Measurements from ENCODE around the gene UGP2. TPM values are rescaled to one million over a fixed set of nuclear protein-coding genes. Genes with fewer than 3 reads are reported as not detected.
"Not testable (repeated sequence)": the region's sequence is repeated elsewhere in the genome, so short reads cannot be mapped to it uniquely, and the experiment has no call there.

UGP2 gene
- total RNA-seq, 2 donors from 2014 or later = 204 to 209 TPM

DNA sequence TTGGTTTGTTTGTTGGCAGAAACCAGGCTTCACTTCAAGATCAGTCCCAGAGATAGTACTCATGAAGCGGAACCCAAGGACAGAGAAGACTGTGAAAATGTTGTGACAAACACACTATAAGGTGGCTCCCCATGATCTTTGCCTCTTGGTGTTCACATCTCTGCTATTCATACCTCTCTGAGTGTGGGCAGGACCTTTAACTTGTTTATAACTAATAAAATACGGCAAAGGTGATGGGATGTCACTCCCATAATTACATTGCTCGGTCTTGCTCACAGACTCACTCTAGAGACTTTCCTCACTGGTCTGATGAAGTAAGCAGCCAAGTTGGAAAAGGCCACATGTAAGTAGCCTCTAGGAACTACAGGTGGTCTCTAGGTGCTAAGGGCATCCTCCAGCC, 30.6 kb upstream of the UGP2 start:
- DNase-seq (ENCODE audit: low spot score) = no peak
- no peaks in the 10 kb centered on the region for H3K9me3 ChIP-seq
- TF ChIP-seq, protein P1, sequence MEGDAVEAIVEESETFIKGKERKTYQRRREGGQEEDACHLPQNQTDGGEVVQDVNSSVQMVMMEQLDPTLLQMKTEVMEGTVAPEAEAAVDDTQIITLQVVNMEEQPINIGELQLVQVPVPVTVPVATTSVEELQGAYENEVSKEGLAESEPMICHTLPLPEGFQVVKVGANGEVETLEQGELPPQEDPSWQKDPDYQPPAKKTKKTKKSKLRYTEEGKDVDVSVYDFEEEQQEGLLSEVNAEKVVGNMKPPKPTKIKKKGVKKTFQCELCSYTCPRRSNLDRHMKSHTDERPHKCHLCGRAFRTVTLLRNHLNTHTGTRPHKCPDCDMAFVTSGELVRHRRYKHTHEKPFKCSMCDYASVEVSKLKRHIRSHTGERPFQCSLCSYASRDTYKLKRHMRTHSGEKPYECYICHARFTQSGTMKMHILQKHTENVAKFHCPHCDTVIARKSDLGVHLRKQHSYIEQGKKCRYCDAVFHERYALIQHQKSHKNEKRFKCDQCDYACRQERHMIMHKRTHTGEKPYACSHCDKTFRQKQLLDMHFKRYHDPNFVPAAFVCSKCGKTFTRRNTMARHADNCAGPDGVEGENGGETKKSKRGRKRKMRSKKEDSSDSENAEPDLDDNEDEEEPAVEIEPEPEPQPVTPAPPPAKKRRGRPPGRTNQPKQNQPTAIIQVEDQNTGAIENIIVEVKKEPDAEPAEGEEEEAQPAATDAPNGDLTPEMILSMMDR (IDR thresholded peaks at IDR 0.05) = no peak
- H3K27me3 ChIP-seq = no peaks in the 10 kb centered on the region
- H3K27ac ChIP-seq = no peak overlapping the region
- no peak overlapping the region for H3K4me3 ChIP-seq
- H3K36me3 ChIP-seq = no peaks in the 10 kb centered on the region
- no peaks in the 10 kb centered on the region for H3K4me1 ChIP-seq

DNA sequence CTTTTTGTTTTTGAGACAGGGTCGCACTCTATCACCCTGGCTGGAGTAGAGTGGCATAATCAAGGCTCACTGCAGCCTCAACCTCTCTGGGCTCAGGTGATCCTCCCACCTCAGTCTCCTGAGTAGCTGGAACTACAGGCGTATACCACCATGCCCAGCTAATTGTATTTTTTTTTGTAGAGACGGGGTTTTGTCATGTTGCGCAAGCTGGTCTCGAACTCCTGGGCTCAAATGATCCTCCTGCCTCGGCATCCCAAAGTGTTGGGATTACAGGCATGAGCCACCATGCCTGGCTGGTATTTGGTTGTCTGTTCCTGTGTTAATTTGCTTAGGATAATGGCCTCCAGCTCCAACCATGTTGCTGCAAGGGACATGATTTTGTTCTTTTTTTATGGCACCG, 29.8 kb upstream of the UGP2 start:
- H3K36me3 ChIP-seq; H3K27me3 ChIP-seq; DNase-seq (ENCODE audit: low spot score); H3K4me1 ChIP-seq; H3K27ac ChIP-seq; H3K9me3 ChIP-seq; H3K4me3 ChIP-seq: not testable (repeated sequence)

DNA sequence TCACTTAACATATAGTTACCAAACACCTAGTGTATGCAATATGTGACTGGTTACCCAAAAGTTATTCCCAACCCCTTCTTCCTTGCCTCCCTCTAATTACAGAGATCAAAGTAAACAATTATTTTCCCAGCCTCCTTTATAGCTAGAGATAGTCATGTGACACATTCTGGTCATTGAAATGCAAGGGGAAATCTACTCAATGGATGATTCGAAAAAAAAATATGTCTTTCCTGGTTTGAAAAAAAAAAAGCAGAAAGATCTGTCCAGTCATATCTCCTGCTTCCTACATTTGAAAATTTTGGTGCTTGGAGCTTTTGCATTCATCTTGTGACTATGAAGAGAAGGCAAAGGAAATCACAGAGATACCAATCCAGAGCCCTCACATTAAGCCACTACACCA, 27.6 kb upstream of the UGP2 start:
- Histone ChIP-seq H3K4me3 (no peak overlapping the region), H3K36me3 (no peaks in the 10 kb centered on the region), H3K9me3 (no peaks in the 10 kb centered on the region), H3K27me3 (no peaks in the 10 kb centered on the region), H3K4me1 (peaks cover 0 to 9% of the 10 kb centered on the region in 2 donors), H3K27ac (no peak overlapping the region)
- TF ChIP-seq, protein P1 (IDR thresholded peaks at IDR 0.05) = no peak
- DNase-seq (ENCODE audit: low spot score) = no peak

DNA sequence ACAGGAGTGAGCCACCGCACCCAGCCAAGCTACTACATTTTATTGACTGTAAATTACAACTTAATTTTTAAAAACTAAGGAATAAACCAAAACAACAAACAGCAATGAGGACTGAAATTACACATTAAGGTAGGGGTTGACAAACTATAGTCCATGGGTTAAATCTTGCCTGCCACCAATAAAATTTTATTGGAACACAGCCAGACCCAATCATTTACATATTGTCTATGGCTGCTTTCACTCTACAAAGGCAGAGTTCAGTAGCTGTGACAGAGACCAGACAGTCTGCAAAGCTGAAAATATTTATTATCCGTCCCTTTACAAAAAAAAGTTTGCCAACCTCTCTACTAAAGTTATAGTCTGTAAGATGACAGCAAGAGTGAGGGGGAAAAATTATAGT, 24.3 kb upstream of the UGP2 start:
- Histone ChIP-seq H3K36me3 (no peaks in the 10 kb centered on the region), H3K27me3 (no peaks in the 10 kb centered on the region), H3K4me3 (no peak overlapping the region), H3K9me3 (no peaks in the 10 kb centered on the region), H3K27ac (peak overlapping the region; percentile 18 to 66), H3K4me1 (peaks cover 0 to 19% of the 10 kb centered on the region in 2 donors)
- TF ChIP-seq, protein P1 (IDR thresholded peaks at IDR 0.05) = no peak
- DNase-seq (ENCODE audit: low spot score) = no peak

DNA sequence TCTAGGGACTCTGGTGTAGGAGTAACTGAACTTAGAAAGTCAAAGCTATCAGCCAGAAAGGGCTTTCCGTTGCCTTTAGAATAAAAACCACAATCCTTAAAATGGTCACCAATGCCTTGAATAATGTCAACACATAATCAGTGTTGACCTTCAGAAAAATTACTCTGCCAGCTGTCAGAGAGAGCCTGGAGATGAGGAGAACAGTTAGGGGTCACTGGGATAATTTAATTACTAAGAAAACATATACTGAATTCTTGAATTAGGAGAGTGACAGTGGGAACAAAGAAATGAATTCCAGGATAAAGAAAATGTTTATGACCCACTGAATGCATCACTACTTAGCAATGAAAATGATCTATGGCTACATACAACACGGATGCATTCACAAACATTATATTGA, 23.4 kb upstream of the UGP2 start:
- TF ChIP-seq, protein P1 (IDR thresholded peaks at IDR 0.05) = no peak
- Histone ChIP-seq H3K4me1 (peaks cover 0 to 19% of the 10 kb centered on the region in 2 donors), H3K27me3 (no peaks in the 10 kb centered on the region), H3K36me3 (no peaks in the 10 kb centered on the region), H3K9me3 (no peaks in the 10 kb centered on the region), H3K27ac (peak overlapping the region in 1 of 2 donors; percentile 84), H3K4me3 (no peak overlapping the region)
- no peak for DNase-seq (ENCODE audit: low spot score)

DNA sequence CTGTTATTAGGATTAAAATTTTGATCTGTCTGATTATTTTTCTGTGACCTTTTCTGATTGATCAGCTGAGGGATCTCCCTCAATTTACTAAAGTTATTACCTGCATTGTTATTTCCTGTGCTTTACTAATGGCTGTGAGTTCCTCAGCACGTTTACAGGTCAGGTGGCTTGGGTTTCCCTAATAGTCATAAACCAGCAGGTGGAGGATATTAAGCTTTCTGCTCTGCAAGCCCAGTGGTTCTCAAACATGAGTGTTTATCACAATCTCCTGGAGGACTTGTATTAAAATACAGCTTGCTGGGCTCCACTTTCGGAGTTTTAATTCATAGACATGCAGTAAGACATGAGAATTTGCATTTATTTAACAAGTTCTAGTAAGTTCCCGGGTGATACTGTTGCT, 22.4 kb upstream of the UGP2 start:
- Histone ChIP-seq H3K27ac (peak overlapping the region; percentile 57 to 84), H3K27me3 (no peaks in the 10 kb centered on the region), H3K36me3 (no peaks in the 10 kb centered on the region), H3K4me1 (peaks cover 0 to 19% of the 10 kb centered on the region in 2 donors), H3K9me3 (no peaks in the 10 kb centered on the region), H3K4me3 (no peak overlapping the region)
- no peak for DNase-seq (ENCODE audit: low spot score)
- TF ChIP-seq, protein P1 (IDR thresholded peaks at IDR 0.05) = no peak
